ENCODE measurements around the gene ATG4D. TPM values are rescaled to one million over a fixed set of nuclear protein-coding genes. Genes with fewer than 3 reads are reported as not detected.
A peak's percentile ranks its signal among the peaks of the same experiment; 100 is the strongest.
"Not testable (repeated sequence)": the region's sequence is repeated elsewhere in the genome, so short reads cannot be mapped to it uniquely, and the experiment has no call there.

ATG4D gene
- total RNA-seq, 6 experiments from 2014 or later: 8.1 to 19.7 (median 11.8) TPM

DNA sequence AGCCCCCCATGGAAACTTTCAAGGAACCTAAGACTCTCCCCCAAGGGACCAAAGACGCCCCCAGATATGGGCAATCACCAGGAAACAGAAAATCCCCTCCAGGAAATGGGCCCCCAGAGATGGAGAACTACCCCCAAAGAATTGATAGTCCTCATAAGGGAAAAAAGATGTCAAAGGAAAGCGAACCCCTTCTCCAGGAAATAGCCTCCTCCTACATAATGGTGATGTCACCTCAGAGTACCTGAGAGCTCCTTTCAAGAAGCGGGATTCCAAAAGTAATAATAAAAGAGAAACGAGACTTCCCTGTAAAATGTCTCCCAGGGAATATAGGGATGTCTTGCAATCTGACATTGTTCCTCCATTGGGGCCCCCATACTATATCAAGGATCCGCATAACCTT is 24.0 kb downstream of the ATG4D start:
- 24% methylated on average over 4 of the region's 5 CpGs for WGBS (ENCODE audit: insufficient coverage, low coverage, low lambda C conversion rate, missing lambda C conversion rate)
- peak overlapping the region; percentile 57 to 80 (median 66) for H3K4me3 ChIP-seq
- TF ChIP-seq, protein P1, sequence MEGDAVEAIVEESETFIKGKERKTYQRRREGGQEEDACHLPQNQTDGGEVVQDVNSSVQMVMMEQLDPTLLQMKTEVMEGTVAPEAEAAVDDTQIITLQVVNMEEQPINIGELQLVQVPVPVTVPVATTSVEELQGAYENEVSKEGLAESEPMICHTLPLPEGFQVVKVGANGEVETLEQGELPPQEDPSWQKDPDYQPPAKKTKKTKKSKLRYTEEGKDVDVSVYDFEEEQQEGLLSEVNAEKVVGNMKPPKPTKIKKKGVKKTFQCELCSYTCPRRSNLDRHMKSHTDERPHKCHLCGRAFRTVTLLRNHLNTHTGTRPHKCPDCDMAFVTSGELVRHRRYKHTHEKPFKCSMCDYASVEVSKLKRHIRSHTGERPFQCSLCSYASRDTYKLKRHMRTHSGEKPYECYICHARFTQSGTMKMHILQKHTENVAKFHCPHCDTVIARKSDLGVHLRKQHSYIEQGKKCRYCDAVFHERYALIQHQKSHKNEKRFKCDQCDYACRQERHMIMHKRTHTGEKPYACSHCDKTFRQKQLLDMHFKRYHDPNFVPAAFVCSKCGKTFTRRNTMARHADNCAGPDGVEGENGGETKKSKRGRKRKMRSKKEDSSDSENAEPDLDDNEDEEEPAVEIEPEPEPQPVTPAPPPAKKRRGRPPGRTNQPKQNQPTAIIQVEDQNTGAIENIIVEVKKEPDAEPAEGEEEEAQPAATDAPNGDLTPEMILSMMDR (IDR thresholded peaks at IDR 0.05): no peak
- TF ChIP-seq POLR2A (IDR thresholded peaks at IDR 0.05): no peak
- H3K27ac ChIP-seq: peak overlapping the region in 1 of 3 donors; percentile 69
- intact Hi-C loops (cut with DNase I): no loop called here
- peaks cover 0 to 1% (median 0%) of the 10 kb centered on the region in 4 donors for H3K36me3 ChIP-seq
- H3K9me3 ChIP-seq: no peaks in the 10 kb centered on the region
- no peak for ATAC-seq
- H3K27me3 ChIP-seq: no peaks in the 10 kb centered on the region
- DNase-seq: no peak
- peaks cover 0 to 11% (median 3%) of the 10 kb centered on the region in 4 donors for H3K4me1 ChIP-seq

DNA sequence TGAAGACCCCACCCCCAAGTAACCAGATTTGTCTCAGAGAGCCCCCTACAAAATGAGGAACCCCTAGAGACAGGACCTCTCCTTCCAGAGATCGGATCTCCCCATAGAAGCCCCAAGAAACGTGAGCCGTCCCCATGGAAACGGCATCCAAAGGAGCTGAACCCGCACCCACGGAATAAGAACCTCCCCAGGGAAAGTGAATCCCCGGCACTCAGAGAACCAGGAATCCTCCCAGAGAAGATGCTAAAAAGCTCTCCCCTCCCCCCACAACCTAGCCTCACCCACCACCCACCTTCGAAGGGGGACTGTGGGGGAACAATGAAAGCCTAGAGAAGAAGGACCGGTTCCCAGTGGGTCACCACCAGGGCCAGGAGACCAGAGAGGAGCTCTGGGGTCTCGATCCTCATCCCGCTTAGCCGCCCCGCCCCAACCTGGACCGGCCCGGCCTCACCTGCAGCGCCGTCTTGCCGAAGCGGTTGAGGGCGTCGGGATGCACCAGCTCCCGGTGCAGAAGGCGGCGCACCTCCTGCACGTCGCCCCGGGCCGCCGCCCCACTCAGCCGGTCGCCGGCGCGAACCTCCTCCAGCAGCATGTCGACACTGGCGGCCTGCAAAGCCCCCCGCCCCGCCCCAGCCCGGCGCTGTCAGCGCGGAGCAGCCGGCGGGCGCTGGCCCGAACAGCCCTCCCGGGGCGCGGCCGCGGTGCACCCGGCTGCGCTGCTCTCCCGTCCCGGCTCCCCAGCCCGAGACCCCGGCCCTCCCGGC is 24.5 kb downstream of the ATG4D start:
- Histone ChIP-seq H3K36me3 (no peaks in the 10 kb centered on the region), H3K9me3 (no peaks in the 10 kb centered on the region), H3K27ac (peak overlapping the region; percentile 36 to 69 (median 57)), H3K4me1 (peaks cover 0 to 11% (median 3%) of the 10 kb centered on the region in 4 donors), H3K27me3 (no peaks in the 10 kb centered on the region), H3K4me3 (peak overlapping the region; percentile 57 to 80 (median 66))
- peak; percentile 59 to 73 (median 64) for DNase-seq
- intact Hi-C loops (cut with DNase I): no loop called here
- ATAC-seq: peak in 1 of 4 donors; percentile 0
- WGBS (ENCODE audit: insufficient coverage, low coverage, low lambda C conversion rate, missing lambda C conversion rate): 4% methylated on average over 11 of the region's 58 CpGs
- TF ChIP-seq, protein P1 (IDR thresholded peaks at IDR 0.05): no peak
- TF ChIP-seq POLR2A (IDR thresholded peaks at IDR 0.05): no peak

DNA sequence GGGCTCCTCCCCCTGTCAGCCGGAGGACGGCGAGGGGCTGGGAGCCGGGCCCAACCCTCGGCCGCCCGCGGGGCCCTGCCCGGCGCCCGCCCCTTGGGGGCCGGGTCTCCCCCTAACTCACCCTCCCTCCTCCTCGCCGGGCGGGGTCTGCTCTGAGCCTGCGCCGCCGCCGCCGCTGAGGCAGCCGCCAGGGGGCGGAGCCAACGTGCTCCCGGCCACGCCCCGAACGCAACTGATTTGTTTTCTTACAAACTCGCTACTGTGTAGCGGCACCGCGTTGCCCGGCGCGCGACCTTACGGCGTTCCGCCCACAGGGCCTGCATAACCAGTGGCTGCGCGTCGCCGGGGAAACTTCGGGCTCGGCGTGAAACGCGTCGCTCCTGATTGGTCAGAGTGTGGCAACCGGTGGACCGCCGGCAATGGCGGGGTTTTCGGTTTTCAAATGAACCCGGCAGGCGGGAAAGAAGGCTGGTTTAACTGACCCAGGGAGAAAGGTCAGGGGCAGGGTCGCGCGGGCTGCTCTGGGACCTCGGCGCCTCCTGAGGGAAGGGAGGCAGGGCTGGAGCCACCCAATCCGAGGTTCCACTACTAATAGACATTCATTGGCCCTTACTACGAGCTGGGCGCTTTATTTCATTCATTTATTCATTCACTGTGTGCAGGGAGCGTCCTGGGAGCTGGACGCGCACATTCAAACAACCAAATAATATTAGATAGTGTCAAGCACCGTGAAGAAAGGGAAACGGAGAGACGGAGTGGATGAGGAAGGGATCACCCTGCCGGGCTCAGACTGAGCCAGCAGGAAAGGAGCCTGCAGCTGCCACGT is 25.3 kb downstream of the ATG4D start, which contains the start of gene CDKN2D:
CDKN2D (minus strand) TSS at position 154 of the 826 bp plus-strand sequence. CDS start 326 bp downstream, outside the sequence.
- H3K4me1 ChIP-seq: peaks cover 0 to 11% (median 3%) of the 10 kb centered on the region in 4 donors
- no peaks in the 10 kb centered on the region for H3K9me3 ChIP-seq
- peak within 1 kb of the TSS; percentile 57 to 80 (median 66) for H3K4me3 ChIP-seq
- H3K27ac ChIP-seq: peak within 1 kb of the TSS; percentile 36 to 69 (median 57)
- under 1% methylated on average over 32 of the region's 71 CpGs for WGBS (ENCODE audit: insufficient coverage, low coverage, low lambda C conversion rate, missing lambda C conversion rate)
- H3K36me3 ChIP-seq: no peaks in the 10 kb centered on the region
- TF ChIP-seq POLR2A (IDR thresholded peaks at IDR 0.05): peak; percentile 83
- TF ChIP-seq, protein P1 (IDR thresholded peaks at IDR 0.05): peak in 3 of 4 donors; percentile 27 to 50 (median 39)
- intact Hi-C loops (cut with DNase I): no loop called here
- DNase-seq (peak; percentile 100), ATAC-seq (peak; percentile 85 to 90 (median 88))
- no peaks in the 10 kb centered on the region for H3K27me3 ChIP-seq

DNA sequence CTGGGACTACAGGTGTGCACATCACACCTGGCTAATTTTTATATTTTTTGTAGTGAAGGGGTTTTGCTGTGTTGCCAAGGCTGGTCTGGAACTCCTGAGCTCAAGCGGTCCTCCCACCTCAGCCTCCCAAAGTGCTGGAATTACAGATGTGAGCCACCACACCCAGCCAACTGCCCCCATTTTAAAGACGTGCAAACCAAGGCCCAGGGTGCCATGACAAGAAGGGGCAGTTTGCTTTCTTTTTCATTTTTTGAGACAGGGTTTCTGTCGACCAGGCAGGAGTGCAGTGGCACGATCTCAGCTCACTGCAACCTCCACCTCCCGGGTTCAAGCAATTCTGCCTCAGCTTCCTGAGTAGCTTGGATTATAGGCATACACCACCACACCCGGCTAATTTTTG is 30.1 kb downstream of the ATG4D start:
- H3K4me3 ChIP-seq; H3K4me1 ChIP-seq; DNase-seq; H3K27ac ChIP-seq; ATAC-seq; H3K36me3 ChIP-seq; H3K27me3 ChIP-seq; intact Hi-C loops (cut with DNase I); H3K9me3 ChIP-seq: not testable (repeated sequence)
- 92% methylated on average over 2 of the region's 6 CpGs for WGBS (ENCODE audit: insufficient coverage, low coverage, low lambda C conversion rate, missing lambda C conversion rate)
